ENCODE measurements around the gene PRPF8.

Gene PRPF8

GRCh38 chr17:1626333-1626732 lies 58.3 kb downstream of the PRPF8 start:
- DNase-seq (ENCODE audit: low read depth, low spot score): no peak

DNA sequence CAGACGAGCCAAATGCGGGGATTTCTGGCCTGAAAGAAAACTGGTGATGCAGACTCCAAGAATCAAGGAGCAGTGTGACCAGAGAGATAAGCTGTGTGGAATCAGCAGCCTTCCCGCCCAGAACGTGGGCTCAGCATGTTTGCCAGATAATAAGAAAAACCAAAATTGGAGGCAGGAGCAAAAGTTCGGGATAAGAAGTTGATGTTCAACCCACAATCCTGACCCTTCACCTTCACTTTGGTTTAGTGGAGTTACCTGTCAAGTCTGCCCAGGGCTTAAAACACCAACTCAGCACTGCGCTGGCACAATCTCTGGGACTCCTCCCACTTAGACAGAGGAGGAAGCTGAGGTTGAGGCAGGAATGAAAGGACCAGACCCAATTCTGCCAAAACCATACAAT lies 59.1 kb downstream of the PRPF8 start:
- DNase-seq (ENCODE audit: low read depth, low spot score): no peak

GRCh38 chr17:1625053-1625452 lies 59.6 kb downstream of the PRPF8 start:
- no peak for DNase-seq (ENCODE audit: low read depth, low spot score)

GRCh38 chr17:1624650-1625049 lies 60.0 kb downstream of the PRPF8 start:
- no peak for DNase-seq (ENCODE audit: low read depth, low spot score)

- DNase-seq (ENCODE audit: low read depth, low spot score): no peak
Observed at GRCh38 chr17:1623057-1623630, 61.5 kb downstream of the PRPF8 start.

GRCh38 chr17:1621273-1621954 lies 63.3 kb downstream of the PRPF8 start:
- DNase-seq (ENCODE audit: low read depth, low spot score): no peak

GRCh38 chr17:1620486-1620885 lies 64.2 kb downstream of the PRPF8 start:
- DNase-seq (ENCODE audit: low read depth, low spot score): no peak

GRCh38 chr17:1617620-1618174 lies 67.0 kb downstream of the PRPF8 start:
- no peak for DNase-seq (ENCODE audit: low read depth, low spot score)

- no peak for DNase-seq (ENCODE audit: low read depth, low spot score)
Observed at GRCh38 chr17:1616101-1616500, 68.6 kb downstream of the PRPF8 start.

GRCh38 chr17:1612400-1612799 lies 72.3 kb downstream of the PRPF8 start:
- DNase-seq (ENCODE audit: low read depth, low spot score): no peak

GRCh38 chr17:1611715-1612114 lies 73.0 kb downstream of the PRPF8 start:
- DNase-seq (ENCODE audit: low read depth, low spot score): no peak

GRCh38 chr17:1608676-1609075 lies 76.0 kb downstream of the PRPF8 start:
- no peak for DNase-seq (ENCODE audit: low read depth, low spot score)

DNA sequence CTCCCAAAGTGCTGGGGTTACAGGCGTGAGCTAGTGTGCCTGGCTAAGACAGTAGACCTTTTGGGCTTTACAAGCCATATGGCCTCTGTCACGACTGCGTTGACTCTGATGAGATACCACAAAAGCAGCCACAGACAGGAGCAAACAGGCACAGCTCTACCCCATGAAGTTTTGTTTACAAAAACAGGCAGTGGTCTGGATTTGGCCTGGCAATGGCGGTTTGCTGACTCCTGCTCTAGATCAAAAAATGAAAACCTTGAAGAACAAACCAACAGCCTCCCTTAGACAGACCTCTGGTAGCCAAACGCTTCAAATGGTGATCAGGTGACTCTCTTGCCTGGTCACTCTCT lies 76.7 kb downstream of the PRPF8 start:
- no peak for DNase-seq (ENCODE audit: low read depth, low spot score)

DNA sequence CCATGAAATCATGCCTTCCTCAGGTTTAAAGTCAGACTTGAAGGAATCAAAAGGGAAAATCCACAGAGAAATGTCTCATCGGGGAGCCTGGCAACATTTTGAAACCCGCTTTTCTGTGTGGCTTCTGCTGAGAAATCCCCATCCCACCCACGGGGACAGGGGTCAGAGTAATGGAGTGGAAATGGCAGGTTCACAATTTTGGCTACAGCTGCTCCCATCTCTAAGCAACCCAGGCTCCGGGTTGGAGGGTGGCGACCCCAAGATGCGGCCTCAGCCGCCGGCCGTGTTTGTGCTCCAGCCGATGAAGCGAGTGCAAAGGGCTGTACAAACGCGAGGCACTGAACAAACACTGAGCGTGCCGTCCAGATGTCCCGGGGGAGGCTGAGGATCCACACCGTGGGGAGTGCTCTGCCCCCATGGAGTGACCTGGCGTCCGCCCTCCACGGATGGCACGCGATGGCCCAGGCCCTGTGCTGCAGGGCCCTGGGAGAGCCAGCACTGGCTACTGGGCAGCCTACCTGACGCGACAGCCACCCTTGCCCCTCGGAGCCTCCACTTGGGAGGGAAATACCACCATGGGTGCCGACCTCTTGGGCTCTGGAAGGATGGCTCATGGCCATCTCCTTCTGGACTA lies 78.2 kb downstream of the PRPF8 start:
- DNase-seq (ENCODE audit: low read depth, low spot score): no peak

DNA sequence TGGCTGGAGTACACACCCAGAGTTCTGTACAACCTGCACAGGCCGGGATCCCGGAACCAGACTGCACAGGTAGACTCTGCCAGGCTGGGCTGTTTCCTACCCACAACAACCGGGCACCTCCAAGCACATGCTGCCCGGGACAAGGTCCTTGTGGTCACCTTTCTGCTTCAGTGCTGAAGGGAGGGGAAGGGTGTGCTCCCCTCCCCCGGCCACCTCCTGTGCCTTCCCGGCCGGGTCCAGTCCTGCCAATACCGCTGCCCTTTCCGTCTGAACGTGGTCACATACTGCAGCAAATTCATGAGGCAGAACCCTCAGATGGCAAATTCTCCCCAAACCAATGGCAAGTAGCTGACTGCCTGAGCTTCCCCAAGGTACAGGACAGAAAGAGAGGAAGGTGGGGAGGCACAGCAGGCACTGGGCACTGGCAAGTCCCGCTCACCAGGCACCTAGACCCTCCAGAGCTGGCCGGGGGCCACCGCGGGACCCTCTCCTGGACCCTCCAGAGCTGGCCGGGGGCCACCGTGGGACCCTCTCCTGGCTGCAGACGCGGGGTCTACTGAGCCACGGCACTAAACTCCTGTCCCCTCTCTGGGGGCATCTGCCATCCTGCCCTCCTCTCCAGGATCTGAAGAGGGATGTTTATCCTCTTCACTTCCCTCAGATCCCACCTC lies 78.9 kb downstream of the PRPF8 start:
- no peak for DNase-seq (ENCODE audit: low read depth, low spot score)

- DNase-seq (ENCODE audit: low read depth, low spot score): no peak
Observed at GRCh38 chr17:1604831-1605528, 79.7 kb downstream of the PRPF8 start.

- no peak for DNase-seq (ENCODE audit: low read depth, low spot score)
Observed at GRCh38 chr17:1601571-1601970, 83.1 kb downstream of the PRPF8 start.

Measured in iPS DF 19.7 (cell line).